Measurements from ENCODE around the gene MIDN.

GRCh38 chr19:1288833-1289685, 40.7 kb downstream of the MIDN start:
- TF ChIP-seq POLR2A (IDR thresholded peaks at IDR 0.05) (no peak), CTCF (IDR thresholded peaks at IDR 0.05) (no peak), POLR2AphosphoS5 (IDR thresholded peaks at IDR 0.05) (no peak)

Data from suprapubic skin (tissue), 4 donors.